H1 (cell line): ENCODE data around the gene DYRK2. TPM values are rescaled to one million over a fixed set of nuclear protein-coding genes. Genes with fewer than 3 reads are reported as not detected.

ENCODE experiments used
- CTCF ChIA-PET: fragments of 300-600 bp; sonication (Branson Sonifier 250); formaldehyde crosslinking; loops from one replicate; lab custom pipeline; 2021; ENCODE audit not compliant: partially characterized antibody; lab: Charles Lee
- POLR2A ChIA-PET: fragments of 300-600 bp; sonication (Branson Sonifier 250); formaldehyde crosslinking; loops from one replicate; lab custom pipeline; 2021; ENCODE audit warnings: inconsistent platforms; ENCODE audit not compliant: partially characterized antibody; lab: Charles Lee
- DNase-seq, 2 experiments: peaks; one replicate each; pipeline versions ENCODE4 v3.0.0 to v3.0.0-alpha.2; 2010 to 2022; ENCODE audit warnings: low spot score in 2 of 2, low read depth in 1 of 2, mixed read lengths in 1 of 2
- FAIRE-seq: peaks from 2 replicates; lab custom pipeline; 2011; peaks lifted over from hg19 to GRCh38; lab: Jason Lieb, UNC
- H2AFZ ChIP-seq: 2 replicates; pipeline ENCODE4 v1.8.1; 2012; ENCODE audit warnings: low read length, inconsistent platforms
- H2AK5ac ChIP-seq: 2 replicates; pipeline ENCODE4 v1.6.1; 2013; ENCODE audit warnings: low read depth, low read length
- H2BK120ac ChIP-seq: replicated peaks from 2 replicates; pipeline ENCODE3; 2013; ENCODE audit warnings: low read depth, low read length, inconsistent platforms
- H2BK12ac ChIP-seq: 2 replicates; pipeline ENCODE4 v1.6.1; 2013; ENCODE audit warnings: low read depth, low read length
- H2BK15ac ChIP-seq: 2 replicates; pipeline ENCODE4 v1.6.1; 2013; ENCODE audit warnings: low read length
- H2BK20ac ChIP-seq: 2 replicates; pipeline ENCODE4 v1.6.1; 2013; ENCODE audit warnings: low read length
- H2BK5ac ChIP-seq: 2 replicates; pipeline ENCODE4 v1.6.1; 2013; ENCODE audit warnings: low read depth, low read length
- H3K14ac ChIP-seq: 2 replicates; pipeline ENCODE4 v1.6.1; 2013; ENCODE audit warnings: inconsistent platforms; ENCODE audit not compliant: insufficient read length
- H3K18ac ChIP-seq: 2 replicates; pipeline ENCODE4 v1.6.1; 2013; ENCODE audit warnings: low read length; ENCODE audit errors: extremely low read depth
- H3K23ac ChIP-seq: 2 replicates; pipeline ENCODE4 v1.6.1; 2013; ENCODE audit warnings: inconsistent platforms; ENCODE audit not compliant: insufficient read length
- H3K23me2 ChIP-seq: 2 replicates; pipeline ENCODE4 v1.6.1; 2013; ENCODE audit warnings: low read depth, low read length
- H3K27ac ChIP-seq: 2 replicates; pipeline ENCODE4 v1.6.1; 2011; ENCODE audit warnings: low read depth, low read length, inconsistent platforms
- H3K27me3 ChIP-seq, 4 experiments: replicated peaks in 1 of 4; 1 replicate in 1 of 4; 2 replicates in 3 of 4; pipeline versions ENCODE4 v1.6.1 to v1.8.1; 2011 to 2013; ENCODE audit warnings: low read length in 3 of 4, mild to moderate bottlenecking in 3 of 4, inconsistent platforms in 2 of 4, mixed read lengths in 2 of 4, moderate library complexity in 1 of 4; ENCODE audit not compliant: control insufficient read depth in 3 of 4, insufficient read depth in 3 of 4; ENCODE audit errors: extremely low read depth in 1 of 4
- H3K36me3 ChIP-seq, 4 experiments: 2 replicates each; pipeline versions ENCODE4 v1.6.1 to v1.8.1; 2011 to 2013; ENCODE audit warnings: mild to moderate bottlenecking in 4 of 4, low read length in 3 of 4, moderate library complexity in 2 of 4, control low read depth in 1 of 4, inconsistent platforms in 1 of 4; ENCODE audit not compliant: insufficient read depth in 4 of 4, control insufficient read depth in 2 of 4
- H3K4ac ChIP-seq: replicated peaks from 2 replicates; pipeline ENCODE3; 2013; ENCODE audit warnings: low read length, low read depth, mixed read lengths, inconsistent platforms; ENCODE audit not compliant: insufficient read length
- H3K4me1 ChIP-seq, 4 experiments: replicated peaks in 1 of 4; 1 replicate in 1 of 4; 2 replicates in 3 of 4; pipeline versions ENCODE4 v1.6.1 to v1.8.1; 2011 to 2013; ENCODE audit warnings: low read length in 3 of 4, inconsistent platforms in 2 of 4, mixed read lengths in 1 of 4; ENCODE audit not compliant: insufficient read depth in 4 of 4, control insufficient read depth in 3 of 4
- H3K4me2 ChIP-seq, 2 experiments: 2 replicates each; pipeline versions ENCODE4 v1.6.1 to v1.8.1; 2011 to 2013; ENCODE audit warnings: low read depth in 2 of 2, low read length in 2 of 2, control low read depth in 1 of 2, inconsistent platforms in 1 of 2, mild to moderate bottlenecking in 1 of 2; ENCODE audit not compliant: insufficient read depth in 1 of 2
- H3K4me3 ChIP-seq, 4 experiments: fragments of 200-600, 300-600 bp in 1 of 4; sonication (generic), shearing (Covaris generic), sonication (Bioruptor Twin) in 1 of 4; 2 replicates each; pipeline versions ENCODE4 v1.5.1 to v1.8.1; 2011 to 2016; ENCODE audit warnings: low read length in 4 of 4, low read depth in 3 of 4, control low read depth in 2 of 4, inconsistent platforms in 2 of 4, mild to moderate bottlenecking in 2 of 4, mixed read lengths in 1 of 4, moderate library complexity in 1 of 4; ENCODE audit not compliant: insufficient read depth in 2 of 4; ENCODE audit errors: extremely low read depth in 1 of 4
- H3K56ac ChIP-seq: replicated peaks from 2 replicates; pipeline ENCODE3; 2013; ENCODE audit warnings: low read depth, mild to moderate bottlenecking, mixed read lengths, low read length, inconsistent platforms; ENCODE audit not compliant: insufficient read length
- H3K79me1 ChIP-seq: 2 replicates; pipeline ENCODE4 v1.6.1; 2013; ENCODE audit warnings: low read depth, low read length, control low read depth
- H3K79me2 ChIP-seq, 2 experiments: 2 replicates each; pipeline versions ENCODE4 v1.6.1 to v1.8.1; 2012 to 2013; ENCODE audit warnings: low read length in 2 of 2, mild to moderate bottlenecking in 2 of 2, inconsistent platforms in 1 of 2; ENCODE audit not compliant: insufficient read depth in 2 of 2, control insufficient read depth in 1 of 2
- H3K9ac ChIP-seq, 4 experiments: replicated peaks in 1 of 4; 1 replicate in 1 of 4; 2 replicates in 3 of 4; pipeline versions ENCODE4 v1.6.1 to v1.8.1; 2011 to 2013; ENCODE audit warnings: low read depth in 3 of 4, low read length in 3 of 4, control low read depth in 2 of 4, mild to moderate bottlenecking in 2 of 4, moderate library complexity in 2 of 4, inconsistent platforms in 1 of 4; ENCODE audit errors: extremely low read depth in 1 of 4
- H3K9me3 ChIP-seq, 2 experiments: 2 replicates each; pipeline versions ENCODE4 v1.6.1 to v1.8.1; 2012 to 2013; ENCODE audit warnings: mild to moderate bottlenecking in 2 of 2, moderate library complexity in 2 of 2, control low read depth in 1 of 2, inconsistent platforms in 1 of 2, low read depth in 1 of 2, low read length in 1 of 2, mixed read lengths in 1 of 2; ENCODE audit not compliant: insufficient read depth in 2 of 2
- H4K20me1 ChIP-seq, 2 experiments: replicated peaks in 1 of 2; 2 replicates each; pipeline versions ENCODE3 to v1.8.1; 2011 to 2013; ENCODE audit warnings: inconsistent platforms in 2 of 2, low read length in 2 of 2, mild to moderate bottlenecking in 1 of 2; ENCODE audit not compliant: insufficient read depth in 2 of 2, control insufficient read depth in 1 of 2
- H4K5ac ChIP-seq: 2 replicates; pipeline ENCODE4 v1.6.1; 2013; ENCODE audit warnings: low read length, low read depth, mixed read lengths, inconsistent platforms; ENCODE audit not compliant: insufficient read length
- H4K8ac ChIP-seq: 2 replicates; pipeline ENCODE4 v1.8.0; 2013; ENCODE audit warnings: mild to moderate bottlenecking, moderate library complexity, low read length, inconsistent platforms; ENCODE audit not compliant: insufficient read depth; ENCODE audit errors: extremely low read depth
- H4K91ac ChIP-seq: replicated peaks from 2 replicates; pipeline ENCODE3; 2013; ENCODE audit warnings: low read length, mixed read lengths, inconsistent platforms; ENCODE audit not compliant: insufficient read length
- EZH2 ChIP-seq: fragments of 200-600 bp; sonication (generic); IDR thresholded peaks from 2 replicates; pipeline ENCODE4 v1.7.1; 2012; ENCODE audit warnings: low read depth, mild to moderate bottlenecking, moderate library complexity, low read length, inconsistent platforms; ENCODE audit not compliant: severe bottlenecking
- JUN ChIP-seq: IDR thresholded peaks from 2 replicates; pipeline ENCODE4 v1.6.1; 2011; ENCODE audit warnings: low read depth, mild to moderate bottlenecking, improper control_type of control experiment, low read length
- KDM4A ChIP-seq: IDR thresholded peaks from one replicate; pipeline ENCODE4 v1.7.1; 2012; ENCODE audit warnings: low read depth, mild to moderate bottlenecking, moderate library complexity, low read length, inconsistent platforms; ENCODE audit not compliant: severe bottlenecking
- SIX5 ChIP-seq: IDR thresholded peaks from 2 replicates; pipeline ENCODE4 v1.6.1; 2011; ENCODE audit warnings: mild to moderate bottlenecking, low read depth, low read length
- WGBS, 2 experiments: shearing (Covaris generic) in 1 of 2; methylation state at CpG; one replicate each; pipeline versions ENCODE4 v1.1.6 to v1.1.7; 2013 to 2015; ENCODE audit warnings: low lambda C conversion rate in 2 of 2, mixed read lengths in 2 of 2, inconsistent platforms in 1 of 2, low coverage in 1 of 2, missing lambda C conversion rate in 1 of 2; ENCODE audit not compliant: insufficient replicate concordance in 2 of 2, insufficient coverage in 1 of 2, insufficient read length in 1 of 2; ENCODE audit errors: extremely low coverage in 1 of 2, missing lambda C conversion rate in 1 of 2; 5-methylcytosine and 5-hydroxymethylcytosine counted together
- polyA plus RNA-seq, 7 experiments: library from polyadenylated mRNA; depleted of rRNA in 3 of 7; stranded (reverse) in 5 of 7; unstranded in 2 of 7; fragments of >200 nt in 5 of 7; fragments of 200-250 nt in 2 of 7; gene quantifications; 1 replicate in 5 of 7; 2 replicates in 1 of 7; 4 replicates in 1 of 7; pipeline versions ENCODE4 v1.2.1 to v1.2.3, GENCODE V29; 2011 to 2013; ENCODE audit warnings: missing spikeins in 2 of 7, mixed read lengths in 2 of 7
- total RNA-seq: library from RNA; stranded (reverse); fragmentation: NEBNext Ultra II Directional; extraction: Animal tissue kit (Norgen Biotek cat#: 25700); gene quantifications from 2 replicates; pipeline ENCODE4 v1.2.1, GENCODE V29; 2021

The DYRK2 gene
- total and polyA plus RNA-seq, 2 of the 8 experiments (the other 6 are each of a cell fraction or from before 2014, with no cell fraction given), result 11.2 to 31.6 TPM

DNA sequence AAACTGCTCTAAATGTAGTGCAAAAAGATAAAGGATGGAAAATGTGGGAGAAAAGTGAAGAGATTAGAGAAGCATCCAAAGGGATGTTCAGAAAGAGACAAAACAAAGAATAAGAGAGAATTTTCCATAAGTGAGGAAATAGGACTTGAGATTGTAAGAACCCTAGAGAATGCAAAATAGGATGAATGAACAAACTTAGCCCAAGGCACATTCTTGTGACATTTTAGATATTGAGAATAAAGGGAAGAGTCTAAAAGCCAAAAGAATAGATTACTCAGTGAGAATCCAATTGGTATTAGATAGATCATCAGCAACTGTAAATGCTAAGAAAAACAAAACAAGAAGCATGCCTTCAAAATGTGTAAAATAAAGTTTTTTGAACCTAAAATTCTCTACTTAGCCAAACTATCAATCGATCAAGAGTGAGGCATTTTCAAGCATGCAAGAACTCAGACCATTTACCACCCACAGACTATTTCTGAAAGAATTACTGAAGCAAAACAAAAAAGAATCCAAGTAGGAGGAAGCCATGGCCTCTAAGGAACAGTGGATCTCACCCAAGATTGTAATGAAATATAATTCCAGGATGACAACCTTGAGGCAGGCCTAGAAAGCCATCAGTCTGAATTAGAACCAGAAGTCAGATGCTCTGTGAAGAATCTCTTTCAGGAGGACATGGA is 33.5 kb downstream of the DYRK2 start:
- WGBS, 2 experiments, result 100% methylated on average over 1 of the region's 1 CpG; no CpG with 5 or more reads in 1 of the 2 experiments
- TF ChIP-seq SIX5, result no peak
- no peak for TF ChIP-seq JUN
- no peak for TF ChIP-seq EZH2
- TF ChIP-seq KDM4A, result no peak

More for the DNA sequence above, 33.5 kb downstream of the DYRK2 start:
- Histone ChIP-seq H3K18ac (no peak overlapping the region), H3K23me2 (no peaks in the 10 kb centered on the region), H2BK5ac (no peak overlapping the region), H2AFZ (no peak overlapping the region), H3K27me3 (no peaks in the 10 kb centered on the region), H4K91ac (no peak overlapping the region), H2BK120ac (no peak overlapping the region), H3K4ac (no peak overlapping the region), H3K27ac (no peak overlapping the region), H3K9ac (no peak overlapping the region), H3K79me2 (no peaks in the 10 kb centered on the region), H3K4me3 (no peak overlapping the region), H3K56ac (no peak overlapping the region), H3K23ac (no peak overlapping the region), H3K36me3 (no peaks in the 10 kb centered on the region), H3K4me2 (no peak overlapping the region), H3K14ac (no peak overlapping the region), H2BK12ac (no peak overlapping the region), H4K5ac (no peak overlapping the region), H2AK5ac (no peak overlapping the region), H3K79me1 (no peaks in the 10 kb centered on the region), H2BK20ac (no peak overlapping the region), H4K20me1 (no peaks in the 10 kb centered on the region), H3K4me1 (peaks cover 0 to 5% (median 0%) of the 10 kb centered on the region in 4 experiments; a peak in 1 of 7 replicates), H3K9me3 (no peaks in the 10 kb centered on the region), H4K8ac (no peak overlapping the region), H2BK15ac (no peak overlapping the region)
- no peak for FAIRE-seq
- POLR2A ChIA-PET, result no interaction called here
- no peak for DNase-seq
- CTCF ChIA-PET, result no interaction called here
